ENCODE data around the gene MED9.
"Not testable (repeated sequence)": the region's sequence is repeated elsewhere in the genome, so short reads cannot be mapped to it uniquely, and the experiment has no call there.

Gene MED9, protein sequence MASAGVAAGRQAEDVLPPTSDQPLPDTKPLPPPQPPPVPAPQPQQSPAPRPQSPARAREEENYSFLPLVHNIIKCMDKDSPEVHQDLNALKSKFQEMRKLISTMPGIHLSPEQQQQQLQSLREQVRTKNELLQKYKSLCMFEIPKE

DNA sequence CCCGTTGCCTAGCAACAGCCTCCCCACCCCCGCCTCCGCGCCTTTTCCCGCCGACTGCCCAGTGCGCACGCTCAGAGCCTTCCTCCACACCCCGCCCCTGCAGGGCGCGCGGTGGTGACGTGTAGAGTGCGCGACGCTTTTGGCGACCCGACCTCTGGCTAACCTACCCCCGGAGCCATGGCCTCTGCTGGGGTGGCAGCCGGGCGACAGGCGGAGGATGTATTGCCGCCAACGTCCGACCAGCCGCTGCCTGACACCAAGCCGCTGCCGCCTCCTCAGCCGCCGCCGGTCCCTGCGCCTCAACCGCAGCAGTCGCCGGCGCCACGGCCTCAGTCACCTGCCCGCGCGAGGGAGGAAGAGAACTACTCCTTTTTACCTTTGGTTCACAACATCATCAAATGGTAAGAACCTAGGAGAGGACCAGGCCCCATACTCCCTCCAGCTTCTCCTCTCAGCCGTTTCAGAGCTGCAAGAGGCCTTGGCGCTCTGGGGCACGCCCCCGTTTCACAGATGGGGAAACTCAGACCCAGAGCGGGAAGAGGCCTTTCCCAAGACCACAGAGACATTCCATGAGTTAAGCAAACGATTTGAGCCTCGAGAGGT lies at the start of gene MED9:
TSS of gene MED9 (plus strand) at position 136 of the 603 bp plus-strand sequence. CDS start at position 178, 42 bp downstream.
- DNase-seq = peak; percentile 73

DNA sequence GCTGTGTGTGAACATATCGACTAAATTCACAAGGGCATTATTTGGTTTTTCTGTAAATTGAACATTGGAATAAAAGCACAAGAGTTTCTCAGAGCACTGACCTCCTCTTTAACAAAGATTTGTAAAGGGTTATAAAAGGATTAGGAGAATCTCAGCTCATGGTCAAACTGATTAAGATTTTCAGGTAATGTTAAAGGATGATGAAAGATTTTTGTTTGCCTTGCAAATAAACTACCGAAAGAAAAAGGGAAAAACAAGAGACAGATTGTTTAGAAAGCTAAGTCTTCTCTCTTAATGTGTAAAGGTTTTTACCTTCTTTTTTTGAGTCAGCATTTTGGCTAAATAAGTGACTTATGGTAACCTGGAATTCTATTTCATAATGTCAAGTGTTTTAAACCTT lies 47.6 kb upstream of the MED9 start:
- no peak for DNase-seq

DNA sequence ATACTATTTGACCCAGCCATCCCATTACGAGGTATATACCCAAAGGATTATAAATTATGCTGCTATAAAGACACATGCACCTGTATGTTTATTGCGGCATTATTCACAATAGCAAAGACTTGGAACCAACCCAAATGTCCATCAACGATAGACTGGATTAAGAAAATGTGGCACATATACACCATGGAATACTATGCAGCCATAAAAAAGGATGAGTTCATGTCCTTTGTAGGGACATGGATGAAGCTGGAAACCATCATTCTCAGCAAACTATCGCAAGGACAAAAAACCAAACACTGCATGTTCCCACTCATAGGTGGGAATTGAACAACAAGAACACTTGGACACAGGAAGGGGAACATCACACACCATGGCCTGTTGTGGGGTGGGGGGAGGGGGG lies 45.9 kb upstream of the MED9 start:
- DNase-seq = not testable (repeated sequence)

DNA sequence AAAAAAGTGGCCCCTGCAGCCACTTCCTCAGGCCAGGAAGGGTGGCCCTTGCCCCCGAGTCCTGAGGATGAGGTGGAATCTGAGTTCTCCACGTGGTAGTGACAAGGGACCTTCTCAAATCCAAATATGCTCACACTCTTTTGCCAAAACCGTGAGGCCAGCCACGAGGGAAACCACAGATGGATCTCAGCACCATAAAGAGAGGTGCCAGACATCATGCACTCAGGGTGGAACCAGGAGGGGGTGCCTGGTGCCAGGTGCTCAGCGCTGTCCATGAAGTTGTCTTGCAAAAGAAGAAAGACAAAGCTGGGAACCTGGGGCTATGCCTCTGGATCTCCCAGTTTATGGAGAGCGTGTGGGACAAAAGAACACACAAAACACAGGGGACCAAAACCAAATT lies 45.2 kb upstream of the MED9 start:
- DNase-seq = no peak

DNA sequence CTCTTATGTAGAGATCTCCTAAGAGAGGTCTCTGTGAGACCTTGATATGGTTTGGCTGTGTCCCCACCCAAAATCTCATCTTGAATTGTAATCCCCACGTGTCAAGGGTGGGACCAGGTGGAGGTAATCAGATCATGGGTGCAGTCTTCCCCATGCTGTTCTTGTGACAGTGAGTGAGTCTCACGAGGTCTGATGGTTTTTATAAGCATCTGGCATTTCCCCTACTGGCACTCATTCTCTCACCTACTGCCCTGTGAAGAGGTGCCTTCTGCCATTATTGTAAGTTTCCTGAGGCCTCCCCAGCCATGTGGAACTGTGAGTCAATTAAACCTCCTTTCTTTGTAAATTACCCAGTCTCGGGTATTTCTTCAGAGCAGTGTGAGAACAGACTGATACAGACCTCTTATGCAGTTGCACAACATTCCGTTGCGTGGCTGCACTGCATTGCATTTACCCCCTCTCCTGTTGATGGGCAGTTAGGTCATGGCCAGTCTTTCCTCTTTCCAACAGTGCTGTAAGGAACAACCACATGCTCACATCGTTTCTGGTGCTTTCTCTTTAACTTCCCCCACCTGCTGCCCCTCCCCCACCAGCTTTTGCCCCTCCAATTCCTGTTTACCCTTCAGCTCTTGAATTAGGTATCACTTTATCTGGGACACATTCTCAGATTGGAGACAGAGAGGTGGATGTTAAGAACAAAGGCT lies 43.6 kb upstream of the MED9 start:
- no peak for DNase-seq

DNA sequence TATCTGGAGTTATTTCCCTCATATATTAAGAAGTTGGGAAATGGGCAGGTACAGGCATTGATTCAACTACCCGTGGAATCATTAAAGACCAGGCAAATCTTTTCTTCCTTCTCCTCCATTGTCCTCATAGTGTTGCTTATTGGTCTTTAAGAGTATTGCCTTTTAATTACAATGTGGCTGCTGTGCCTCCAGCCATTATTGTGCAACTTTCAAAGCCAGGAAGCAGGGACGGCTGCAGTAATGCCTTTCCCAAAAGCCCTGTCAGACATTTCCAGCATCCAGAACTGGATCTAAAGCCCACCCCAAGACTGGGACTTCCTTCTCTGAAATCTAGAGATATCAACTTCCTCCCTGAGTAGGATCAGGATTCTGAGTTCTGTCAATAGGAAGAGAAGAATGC lies 42.3 kb upstream of the MED9 start:
- no peak for DNase-seq

DNA sequence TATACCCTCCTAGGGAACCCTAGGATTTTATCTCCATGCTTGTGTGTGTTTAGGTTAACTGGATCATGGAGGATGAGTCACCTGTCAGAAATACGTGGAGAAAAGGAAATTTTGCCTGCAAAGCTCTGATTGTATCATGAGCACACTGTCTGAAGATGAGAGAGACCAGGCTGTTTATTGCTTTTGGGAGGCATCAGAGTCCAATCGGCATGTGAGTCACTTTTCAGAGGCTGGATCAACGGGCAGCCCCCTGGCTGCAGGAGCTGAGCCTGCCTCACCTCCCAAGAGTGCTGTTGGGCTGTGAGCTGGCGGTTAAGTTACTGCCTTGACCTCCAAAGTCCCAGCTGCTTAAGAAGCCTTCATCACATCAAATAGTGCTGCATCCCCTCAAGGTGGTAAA lies 41.5 kb upstream of the MED9 start:
- DNase-seq = no peak

DNA sequence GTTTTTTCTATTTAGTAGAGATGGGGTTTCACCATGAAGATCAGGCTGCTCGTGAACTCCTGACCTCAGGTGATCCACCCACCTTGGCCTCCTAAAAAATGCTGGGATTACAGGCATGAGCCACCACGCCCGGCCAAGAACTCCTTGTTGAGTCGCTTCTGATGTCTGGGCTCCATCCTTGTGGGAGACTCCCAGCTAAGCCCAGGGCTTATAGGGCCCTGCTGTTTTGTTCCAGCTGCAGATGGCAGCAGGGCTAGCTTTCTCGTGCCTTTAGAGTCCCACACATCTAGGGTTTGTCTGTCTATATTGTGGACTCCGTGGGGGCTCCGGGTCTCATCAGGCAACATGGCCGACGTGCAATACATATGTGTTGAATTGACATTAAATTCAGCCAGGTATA lies 39.3 kb upstream of the MED9 start:
- no peak for DNase-seq

DNA sequence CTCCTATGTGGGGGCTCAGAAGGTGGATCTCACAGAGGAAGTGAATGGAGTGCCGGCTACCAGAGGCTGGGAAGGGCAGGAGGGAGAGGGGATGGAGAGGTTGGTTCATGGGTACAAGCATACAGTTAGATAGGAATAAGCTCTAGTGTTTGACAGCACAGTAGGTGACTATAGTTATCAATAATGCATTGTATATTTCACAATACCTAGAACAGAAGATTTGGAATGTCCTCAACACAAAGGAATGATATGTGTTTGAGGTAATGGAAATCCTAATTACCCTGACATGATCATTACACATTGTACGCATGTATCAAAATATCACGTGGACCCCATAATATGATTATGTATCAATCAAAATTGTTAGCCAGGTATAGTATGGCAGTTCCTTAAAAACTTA lies 38.9 kb upstream of the MED9 start:
- no peak for DNase-seq

DNA sequence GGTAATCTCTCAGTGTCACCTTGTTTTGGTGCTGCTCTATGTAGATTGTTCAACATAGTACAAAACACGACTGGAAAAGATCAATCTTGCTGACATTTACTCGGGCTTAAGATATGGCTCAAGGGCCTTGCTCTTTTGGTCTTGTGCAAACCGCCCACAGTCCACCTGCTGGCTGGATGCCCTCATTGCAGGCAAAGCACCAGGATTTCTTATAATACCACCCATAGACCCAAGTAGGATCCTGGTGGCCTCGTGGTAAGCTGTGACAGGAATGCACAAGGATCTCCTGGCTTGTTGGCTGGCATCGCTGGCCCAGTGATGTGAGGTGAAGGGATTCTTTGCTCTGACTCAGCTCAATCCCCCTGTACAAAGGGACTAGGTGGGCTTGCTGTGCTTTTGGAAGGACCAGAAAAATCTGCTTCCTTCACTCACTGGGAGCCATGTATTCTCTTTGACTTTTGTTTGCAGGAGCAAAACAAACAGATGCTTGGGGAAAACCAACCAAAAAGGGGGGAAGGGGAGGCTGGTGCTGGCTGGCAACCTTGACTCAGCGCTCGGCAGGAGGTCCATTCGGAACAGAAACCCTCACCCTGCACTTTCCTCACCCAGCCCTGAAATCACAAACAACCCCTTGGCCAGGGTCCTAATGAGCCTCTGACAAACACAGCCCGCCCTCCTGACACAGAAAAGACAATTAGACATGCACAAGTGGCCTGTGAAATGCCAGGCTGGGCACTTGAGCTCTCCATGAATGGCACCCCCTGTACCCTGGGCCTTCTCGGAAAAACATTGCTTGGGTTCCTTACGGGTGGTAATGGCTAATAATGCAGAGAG lies 36.6 kb upstream of the MED9 start:
- DNase-seq = peak; percentile 86

DNA sequence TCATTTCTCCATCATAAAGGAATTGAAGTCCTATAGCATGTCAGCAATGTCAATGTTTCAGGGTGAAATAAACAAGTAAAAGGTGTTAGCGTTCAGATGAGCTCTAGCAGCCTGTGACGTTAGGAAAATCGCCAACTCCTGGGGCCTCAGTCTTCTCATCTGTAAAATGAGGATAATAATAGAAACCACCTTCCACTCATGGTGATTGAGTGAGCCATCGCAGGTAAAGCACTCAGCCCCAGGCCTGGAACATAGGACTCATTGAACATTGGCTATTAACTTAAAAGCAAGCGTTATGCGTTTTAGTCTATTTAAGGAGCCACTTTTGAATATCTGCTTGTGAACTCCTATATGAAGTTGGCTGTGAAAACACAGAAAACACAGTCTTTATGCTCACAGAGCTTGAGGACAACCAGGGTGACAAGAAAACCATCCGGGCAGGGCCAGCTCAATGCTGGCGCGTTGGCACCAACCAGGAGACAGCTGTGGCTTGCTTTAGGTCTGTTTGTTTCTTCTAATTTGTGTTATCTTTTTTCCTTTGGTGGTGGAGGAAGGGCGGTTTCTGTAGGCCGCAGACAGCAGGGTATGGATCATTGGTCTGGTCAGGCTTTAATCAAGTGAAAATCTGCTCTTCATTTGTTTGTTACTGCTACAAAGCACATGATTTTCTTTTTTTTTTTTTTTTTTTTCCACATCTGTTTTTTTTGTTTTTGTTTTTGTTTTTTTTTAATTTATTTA lies 35.7 kb upstream of the MED9 start:
- no peak for DNase-seq

DNA sequence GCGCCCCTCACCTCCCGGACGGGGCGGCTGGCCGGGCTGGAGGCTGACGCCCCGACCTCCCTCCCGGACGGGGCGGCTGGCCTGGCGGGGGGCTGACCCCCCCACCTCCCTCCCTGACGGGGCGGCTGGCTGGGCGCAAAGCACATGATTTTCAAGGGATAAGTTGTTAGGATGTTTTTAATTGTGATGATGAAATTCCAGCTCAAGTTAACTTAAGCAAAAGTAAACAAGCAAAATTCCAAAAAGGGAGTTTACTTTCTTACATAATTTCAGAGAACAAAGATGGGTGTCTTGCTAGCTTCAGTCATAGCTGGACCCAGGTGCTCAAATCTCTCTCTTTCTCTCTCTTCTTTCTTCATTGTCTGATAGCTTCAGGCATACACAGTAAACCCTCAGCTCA lies 33.6 kb upstream of the MED9 start:
- DNase-seq = no peak

DNA sequence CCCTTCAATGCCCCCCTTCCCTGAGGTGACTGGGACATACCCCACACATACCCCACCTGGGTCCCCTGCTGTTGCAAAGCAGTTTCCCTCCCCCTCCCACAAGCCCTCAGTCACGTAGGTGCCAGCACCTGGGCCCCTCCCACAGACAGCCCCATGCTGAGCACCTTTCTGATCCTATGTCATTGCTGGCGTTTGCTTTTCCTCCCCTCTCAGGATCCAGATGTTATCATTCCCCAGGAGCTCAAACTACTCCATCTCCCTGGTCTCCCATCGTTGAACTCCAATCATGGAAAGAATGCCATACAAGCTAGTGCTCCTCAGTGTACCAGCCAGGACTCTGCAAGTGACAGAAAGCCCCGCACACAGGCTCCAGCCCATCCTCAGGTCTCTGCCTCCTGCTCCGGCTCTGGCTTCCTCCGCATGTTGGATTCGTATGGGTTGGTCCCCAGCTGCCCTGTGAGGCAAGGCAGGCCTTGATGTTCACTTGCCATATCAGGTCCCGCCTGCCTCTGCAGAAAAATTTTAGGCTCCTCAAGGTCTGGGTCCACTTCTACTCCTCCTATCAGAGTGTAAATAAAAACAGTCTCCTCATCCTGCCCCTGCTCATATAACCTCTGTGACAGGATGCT lies 31.4 kb upstream of the MED9 start:
- DNase-seq = no peak

DNA sequence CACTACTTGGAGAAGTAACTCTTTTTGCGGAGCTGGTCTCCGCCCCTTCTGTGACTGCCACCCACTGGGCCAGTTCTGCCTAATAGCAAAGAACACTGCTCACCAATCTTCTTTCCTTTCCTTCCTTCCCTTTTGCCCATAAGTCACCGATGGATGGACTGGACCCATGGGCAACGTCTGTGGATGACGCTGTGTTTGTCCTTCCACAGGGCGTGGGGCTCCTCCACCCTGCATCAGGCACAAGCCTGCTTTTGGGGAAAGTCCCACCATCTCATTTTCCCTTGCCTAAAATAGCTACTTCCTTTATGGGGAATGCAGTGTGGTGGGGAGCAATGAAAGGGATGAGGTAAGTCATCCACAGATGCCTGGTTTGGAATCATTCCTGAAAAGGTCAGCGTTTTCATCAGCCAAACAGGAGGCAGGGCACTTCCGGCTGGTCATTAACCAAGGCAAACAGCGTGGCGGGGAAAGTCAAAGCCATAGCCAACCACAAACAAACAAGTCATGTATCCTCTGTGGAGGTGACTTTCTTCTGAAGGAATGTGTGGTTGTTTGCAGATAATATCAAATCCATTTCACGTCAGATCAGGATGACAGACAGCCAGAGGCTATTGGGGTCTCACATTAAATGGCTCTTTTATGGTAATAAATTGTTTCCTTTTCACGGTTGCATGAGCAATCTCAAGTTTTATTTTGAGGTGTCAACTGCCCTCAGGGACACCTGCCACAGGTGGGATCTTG lies 30.7 kb upstream of the MED9 start:
- peak; percentile 13 for DNase-seq

DNA sequence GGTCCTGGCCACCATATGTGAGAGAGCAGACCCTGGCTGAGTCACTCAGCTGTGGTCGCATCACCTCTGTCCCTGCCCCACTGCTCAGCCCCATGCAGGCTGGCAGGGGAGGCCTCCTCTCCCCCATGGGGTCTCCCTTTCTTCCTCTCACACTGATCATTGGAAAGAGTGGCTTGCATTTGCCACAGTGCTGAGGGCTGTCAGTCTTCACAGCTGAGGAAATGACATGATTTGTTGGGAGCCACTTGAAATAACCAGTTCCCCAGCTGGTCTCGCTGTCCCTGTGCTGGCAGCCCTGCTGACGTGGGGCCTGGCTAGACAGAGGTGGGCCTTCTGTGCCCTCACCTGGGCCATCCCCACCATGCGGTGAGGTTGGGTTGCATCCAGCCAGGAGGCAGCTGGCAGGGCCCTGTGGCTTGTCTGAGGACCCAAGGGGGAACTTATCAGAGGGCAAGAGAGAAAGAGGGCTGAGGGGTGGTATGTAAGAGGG lies 30.1 kb upstream of the MED9 start:
- DNase-seq = no peak

DNA sequence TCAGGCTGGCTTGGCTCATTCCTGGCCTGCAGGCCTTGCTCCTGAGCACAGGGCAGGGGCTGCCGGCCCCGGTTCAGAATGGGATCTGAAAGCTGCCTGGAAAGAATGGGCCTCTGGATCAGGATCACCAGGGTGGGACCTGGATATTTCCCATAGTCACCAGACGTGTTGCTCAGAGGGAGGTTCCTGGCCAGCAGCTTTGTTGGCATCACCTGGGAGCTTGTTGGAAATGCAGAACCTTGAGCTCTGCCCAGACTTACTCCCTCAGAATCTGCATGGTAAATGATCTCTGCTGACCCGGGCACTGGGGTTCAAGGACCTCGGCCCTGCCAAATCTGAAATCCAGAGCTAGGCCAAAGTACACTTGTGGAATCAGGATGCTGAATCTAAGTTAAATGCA lies 29.5 kb upstream of the MED9 start:
- no peak for DNase-seq

DNA sequence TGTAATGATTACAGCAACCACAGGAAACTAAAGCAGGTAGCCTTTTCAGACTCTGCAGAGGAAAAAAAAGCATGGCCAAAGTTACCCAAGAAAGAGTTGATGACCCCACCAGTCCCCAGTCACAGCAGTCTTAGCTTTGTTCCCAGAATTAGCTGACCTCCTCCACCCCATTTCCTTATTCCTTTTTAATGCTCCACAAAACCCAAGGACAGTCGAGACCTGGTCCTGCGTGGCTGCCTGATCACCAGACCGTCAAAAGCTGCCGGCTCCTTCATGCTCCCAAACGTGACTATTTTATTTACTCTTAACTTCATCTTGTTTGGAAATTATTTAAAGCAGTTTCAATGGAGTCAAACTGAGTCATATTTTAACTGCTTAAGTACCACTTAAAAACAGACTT lies 28.7 kb upstream of the MED9 start:
- no peak for DNase-seq

DNA sequence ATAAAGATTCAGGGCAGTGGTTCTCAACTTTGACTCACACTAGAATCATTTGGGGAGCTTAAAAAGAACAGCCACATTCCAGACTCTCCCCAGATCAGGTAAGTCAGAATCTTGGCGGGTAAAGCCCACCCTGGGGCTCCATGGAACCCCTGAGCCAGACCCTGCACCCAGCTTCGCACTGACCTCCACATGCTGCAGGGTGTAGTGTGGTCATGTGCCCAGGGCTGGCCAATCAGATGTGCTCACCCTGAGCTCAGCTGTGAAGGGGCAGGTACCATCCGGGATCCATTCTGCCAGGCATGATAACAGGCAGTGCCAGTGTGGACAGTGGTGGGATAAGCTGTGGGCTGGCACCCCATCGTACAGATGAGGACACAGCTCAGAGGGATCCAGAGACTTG lies 28.1 kb upstream of the MED9 start:
- DNase-seq = no peak

DNA sequence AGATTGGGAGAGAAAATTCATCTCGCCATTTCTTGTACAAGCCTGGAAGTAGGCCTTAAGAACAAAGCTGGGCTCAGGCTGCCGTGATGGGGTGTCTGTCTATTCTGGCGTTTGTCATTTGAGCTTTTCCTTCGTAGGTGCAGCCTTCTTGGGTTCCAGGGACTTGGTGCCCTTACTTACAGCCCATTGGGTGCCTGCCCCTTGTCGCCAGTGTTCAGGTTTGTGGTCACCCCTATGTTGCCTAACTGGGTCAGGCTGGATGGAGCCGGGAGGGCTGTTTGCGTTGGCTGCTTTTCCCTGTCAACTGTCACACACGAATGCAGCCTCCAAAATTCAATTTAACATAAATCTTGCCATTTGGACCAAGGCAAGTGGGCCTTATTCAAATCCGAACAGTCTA lies 23.7 kb upstream of the MED9 start:
- DNase-seq = no peak

DNA sequence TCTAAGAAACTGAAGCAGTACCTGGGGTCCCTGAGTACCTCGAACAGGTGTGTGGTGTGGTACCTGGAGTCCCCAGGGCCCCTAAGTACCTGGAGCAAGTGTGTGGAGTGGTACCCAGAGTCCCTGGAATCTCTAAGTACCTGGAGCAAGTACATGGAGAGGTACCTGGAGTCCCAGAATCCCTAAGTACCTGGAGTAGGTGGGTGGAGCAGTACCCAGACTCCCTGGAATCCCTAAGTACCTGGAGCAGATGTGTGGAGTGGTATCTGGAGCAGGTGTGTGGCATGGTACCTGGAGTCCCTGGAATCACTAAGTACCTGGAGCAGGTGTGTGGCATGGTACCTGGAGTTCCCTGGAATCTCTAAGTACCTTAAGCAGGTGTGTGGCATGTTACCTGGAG lies 22.5 kb upstream of the MED9 start:
- DNase-seq = no peak

DNA sequence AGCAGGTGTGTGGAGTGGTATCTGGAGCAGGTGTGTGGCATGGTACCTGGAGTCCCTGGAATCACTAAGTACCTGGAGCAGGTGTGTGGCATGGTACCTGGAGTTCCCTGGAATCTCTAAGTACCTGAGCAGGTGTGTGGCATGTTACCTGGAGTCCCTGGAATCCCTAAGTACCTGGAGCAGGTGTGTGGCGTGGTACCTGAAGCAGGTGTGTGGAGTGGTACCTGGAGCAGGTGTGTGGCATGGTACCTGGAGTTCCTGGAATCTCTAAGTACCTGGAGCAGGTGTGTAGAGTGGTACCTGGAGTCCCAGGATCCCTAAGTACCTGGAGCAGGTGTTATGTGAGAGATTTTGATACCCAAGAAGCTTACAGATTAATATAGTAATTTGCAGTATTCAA lies 22.1 kb upstream of the MED9 start:
- DNase-seq = peak; percentile 63

DNA sequence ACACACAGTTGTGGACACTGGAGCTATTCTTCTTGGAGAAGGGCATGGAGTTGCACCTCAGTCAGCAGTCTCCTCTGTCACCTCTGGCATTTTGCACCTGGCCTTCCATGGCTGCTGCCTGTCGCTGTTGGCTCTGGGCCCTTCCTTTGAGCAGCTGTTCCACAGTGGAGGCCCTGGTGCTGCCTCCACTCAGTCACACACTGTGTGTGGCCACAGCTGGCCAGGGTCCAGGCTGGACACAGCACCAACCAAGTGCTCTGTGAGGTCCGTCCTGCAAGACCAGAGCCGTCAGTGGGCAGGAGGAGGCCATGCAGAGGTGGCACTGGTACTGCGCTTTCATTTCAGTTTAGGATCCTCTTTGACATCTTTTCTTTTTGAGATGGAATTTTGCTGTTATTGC lies 21.6 kb upstream of the MED9 start:
- DNase-seq = peak; percentile 44

Measured in NCI-H774 (cell line).